PFSK-1 (cell line): ENCODE results near the gene ICE2.

ENCODE experiments used
- FOXP2 ChIP-seq: optimal IDR thresholded peaks from 2 replicates; pipeline ENCODE3; 2011; ENCODE audit warnings: borderline replicate concordance, control low read depth, inconsistent platforms; ENCODE audit not compliant: insufficient read depth; ENCODE audit errors: extremely low read length, extremely low read depth
- POLR2AphosphoS5 ChIP-seq: IDR thresholded peaks from 2 replicates; pipeline ENCODE4 v1.6.1; 2012; ENCODE audit warnings: low read depth, mild to moderate bottlenecking, control low read depth, low read length, moderate library complexity
- SIN3A ChIP-seq: IDR thresholded peaks from 2 replicates; pipeline ENCODE4 v1.6.1; 2012; ENCODE audit warnings: mild to moderate bottlenecking, low read length, moderate library complexity, borderline replicate concordance; ENCODE audit not compliant: insufficient read depth
- TAF1 ChIP-seq: IDR thresholded peaks from 2 replicates; pipeline ENCODE4 v1.6.1; 2012; ENCODE audit warnings: low read length, control low read depth, borderline replicate concordance; ENCODE audit not compliant: insufficient read depth

DNA sequence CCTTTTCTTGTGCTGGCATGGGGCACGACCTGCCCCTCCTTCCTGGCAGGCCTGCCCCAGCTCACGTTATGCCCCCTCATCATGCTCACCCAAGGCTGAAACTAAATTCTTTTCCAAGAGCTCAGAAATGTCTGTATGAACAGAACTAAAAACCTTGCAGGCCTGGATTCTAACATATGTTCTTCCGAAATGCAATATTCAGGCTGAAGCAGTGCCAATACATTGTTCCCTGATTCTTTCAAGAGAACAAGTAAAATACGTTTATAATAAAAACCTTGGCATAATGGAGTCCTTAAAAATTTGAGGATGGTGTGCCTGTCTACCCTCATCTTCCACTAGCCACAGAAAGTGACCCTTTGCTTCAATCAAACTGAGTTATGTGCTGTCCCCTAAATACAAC, 48.5 kb upstream of the ICE2 start:
- no peak for TF ChIP-seq POLR2AphosphoS5
- no peak for TF ChIP-seq SIN3A
- TF ChIP-seq FOXP2, result no peak
- no peak for TF ChIP-seq TAF1
